ENCODE measurements around the gene UNG.

DNA sequence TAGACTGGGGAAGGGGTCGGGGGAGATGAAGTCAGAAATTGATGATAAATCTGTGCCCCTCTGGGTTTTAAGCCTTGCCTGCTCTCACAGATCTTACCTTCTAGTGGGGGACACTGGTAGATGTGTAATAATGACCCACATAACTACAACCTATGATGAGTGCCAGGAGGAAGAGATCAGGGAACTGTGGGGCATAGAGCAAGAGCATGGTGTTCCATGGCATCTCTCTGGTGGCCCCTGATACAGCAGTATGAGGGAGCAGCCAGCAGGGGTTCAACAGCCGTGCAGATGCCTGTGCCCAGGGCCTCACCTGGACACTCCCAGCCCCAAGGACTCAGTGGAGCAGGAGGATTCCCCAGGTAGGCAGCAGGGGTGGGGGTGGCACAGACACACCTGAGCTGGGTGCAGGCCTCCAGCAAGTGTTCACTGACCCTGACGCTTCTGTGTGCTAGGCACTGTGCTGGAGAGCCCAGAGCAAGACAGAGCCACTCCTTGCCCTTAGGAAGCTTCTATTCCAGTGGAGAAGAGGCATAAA is 24.0 kb downstream of the UNG start:
- TF ChIP-seq, protein P1, sequence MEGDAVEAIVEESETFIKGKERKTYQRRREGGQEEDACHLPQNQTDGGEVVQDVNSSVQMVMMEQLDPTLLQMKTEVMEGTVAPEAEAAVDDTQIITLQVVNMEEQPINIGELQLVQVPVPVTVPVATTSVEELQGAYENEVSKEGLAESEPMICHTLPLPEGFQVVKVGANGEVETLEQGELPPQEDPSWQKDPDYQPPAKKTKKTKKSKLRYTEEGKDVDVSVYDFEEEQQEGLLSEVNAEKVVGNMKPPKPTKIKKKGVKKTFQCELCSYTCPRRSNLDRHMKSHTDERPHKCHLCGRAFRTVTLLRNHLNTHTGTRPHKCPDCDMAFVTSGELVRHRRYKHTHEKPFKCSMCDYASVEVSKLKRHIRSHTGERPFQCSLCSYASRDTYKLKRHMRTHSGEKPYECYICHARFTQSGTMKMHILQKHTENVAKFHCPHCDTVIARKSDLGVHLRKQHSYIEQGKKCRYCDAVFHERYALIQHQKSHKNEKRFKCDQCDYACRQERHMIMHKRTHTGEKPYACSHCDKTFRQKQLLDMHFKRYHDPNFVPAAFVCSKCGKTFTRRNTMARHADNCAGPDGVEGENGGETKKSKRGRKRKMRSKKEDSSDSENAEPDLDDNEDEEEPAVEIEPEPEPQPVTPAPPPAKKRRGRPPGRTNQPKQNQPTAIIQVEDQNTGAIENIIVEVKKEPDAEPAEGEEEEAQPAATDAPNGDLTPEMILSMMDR (IDR thresholded peaks at IDR 0.05) = no peak
- no peak for TF ChIP-seq POLR2AphosphoS5 (IDR thresholded peaks at IDR 0.05)
- TF ChIP-seq EP300 (IDR thresholded peaks at IDR 0.05; ENCODE audit: low read depth) = no peak
